Hepatocyte (in vitro differentiated cells): Measurements from ENCODE around the gene MYH7. TPM values are rescaled to one million over a fixed set of nuclear protein-coding genes. Genes with fewer than 3 reads are reported as not detected.

ENCODE experiments used
- DNase-seq: peaks from one replicate; pipeline ENCODE4 v3.0.0-alpha.2; 2016; ENCODE audit warnings: low spot score
- H2AFZ ChIP-seq: fragments of 200-600 bp; sonication (generic); 2 replicates; pipeline ENCODE4 v1.6.0; 2016; ENCODE audit warnings: antibody characterized with exemption, mild to moderate bottlenecking
- H3K27ac ChIP-seq: fragments of 200-600 bp; sonication (generic); 2 replicates; pipeline ENCODE4 v1.5.1; 2016; ENCODE audit warnings: mild to moderate bottlenecking
- H3K27me3 ChIP-seq: fragments of 200-600 bp; sonication (generic); 2 replicates; pipeline ENCODE4 v1.6.1; 2016
- H3K36me3 ChIP-seq: fragments of 200-600 bp; sonication (generic); replicated peaks from 2 replicates; pipeline ENCODE4 v1.5.1; 2016; ENCODE audit warnings: low read depth; ENCODE audit not compliant: insufficient read depth
- H3K4me1 ChIP-seq: fragments of 200-600 bp; sonication (generic); 2 replicates; pipeline ENCODE4 v1.5.1; 2016; ENCODE audit warnings: mild to moderate bottlenecking, moderate library complexity; ENCODE audit not compliant: insufficient read depth
- H3K4me2 ChIP-seq: fragments of 200-600 bp; sonication (generic); 2 replicates; pipeline ENCODE4 v1.6.0; 2016
- H3K4me3 ChIP-seq: fragments of 200-600 bp; sonication (generic); 2 replicates; pipeline ENCODE4 v1.5.1; 2016; ENCODE audit warnings: mild to moderate bottlenecking
- H3K79me2 ChIP-seq: fragments of 200-600 bp; sonication (generic); 2 replicates; pipeline ENCODE4 v1.6.0; 2017; ENCODE audit warnings: mild to moderate bottlenecking
- H3K9me2 ChIP-seq: fragments of 200-600 bp; sonication (generic); replicated peaks from 2 replicates; pipeline ENCODE4 v1.6.0; 2017; ENCODE audit warnings: mild to moderate bottlenecking; ENCODE audit not compliant: insufficient read depth
- H3K9me3 ChIP-seq: fragments of 200-600 bp; sonication (generic); 2 replicates; pipeline ENCODE4 v1.5.1; 2016; ENCODE audit warnings: low read depth, mild to moderate bottlenecking
- H4K20me1 ChIP-seq: fragments of 200-600 bp; sonication (generic); 2 replicates; pipeline ENCODE4 v1.6.0; 2016; ENCODE audit warnings: mild to moderate bottlenecking; ENCODE audit not compliant: insufficient read depth, poor library complexity, severe bottlenecking
- CTCF ChIP-seq: fragments of 200-600 bp; sonication (generic); IDR thresholded peaks from 2 replicates; pipeline ENCODE4 v1.5.1; 2016; ENCODE audit warnings: antibody characterized with exemption, mild to moderate bottlenecking; ENCODE audit not compliant: poor library complexity
- EZH2 ChIP-seq: fragments of 200-600 bp; sonication (generic); IDR thresholded peaks from 2 replicates; pipeline ENCODE4 v1.6.1; 2016; ENCODE audit warnings: antibody characterized with exemption, mild to moderate bottlenecking, borderline replicate concordance
- EZH2phosphoT487 ChIP-seq: fragments of 200-600 bp; sonication (generic); IDR thresholded peaks from one replicate; pipeline ENCODE4 v1.6.1; 2018; ENCODE audit warnings: antibody characterized with exemption, mild to moderate bottlenecking, low read depth, moderate library complexity; ENCODE audit not compliant: unreplicated experiment, severe bottlenecking
- WGBS: methylation state at CpG from one replicate; pipeline ENCODE4 v1.1.6; 2016; ENCODE audit warnings: low lambda C conversion rate; ENCODE audit errors: missing lambda C conversion rate; 5-methylcytosine and 5-hydroxymethylcytosine counted together
- microRNA counts: library from miRNA; unstranded; fragments of <30 nt; microRNA quantifications from one replicate; lab custom pipeline; 2017
- microRNA-seq: library from miRNA; unstranded; fragments of <30 nt; microRNA quantifications from one replicate; pipeline ENCODE4, GENCODE V29; 2017
- polyA plus RNA-seq: library from polyadenylated mRNA; unstranded; fragments of >200 nt; fragmentation: Nextera tagmentation; extraction: Ambion mirVana; gene quantifications from 2 replicates; pipeline ENCODE4 v1.2.1, GENCODE V29; 2016
- small RNA-seq: library from RNA; depleted of rRNA; stranded (forward); fragments of <200 nt; gene quantifications from one replicate; pipeline ENCODE3, GENCODE V24; 2014
- total RNA-seq: library from RNA; depleted of rRNA; stranded (reverse); fragments of >200 nt; gene quantifications from 2 replicates; pipeline ENCODE4 v1.2.3, GENCODE V29; 2014

The MYH7 gene
- total and polyA plus RNA-seq, 2 experiments from 2014 or later, result not detected

- Histone ChIP-seq H4K20me1 (peaks cover 14% of the 10 kb centered on the region), H3K4me1 (peaks cover 14% of the 10 kb centered on the region), H3K27me3 (no peaks in the 10 kb centered on the region), H2AFZ (peak within 1 kb of the TSS; percentile 80), H3K4me2 (peak within 1 kb of the TSS; percentile 96), H3K79me2 (peaks cover 45% of the 10 kb centered on the region), H3K9me3 (no peaks in the 10 kb centered on the region), H3K36me3 (no peaks in the 10 kb centered on the region), H3K9me2 (no peaks in the 10 kb centered on the region), H3K27ac (peak within 1 kb of the TSS; percentile 99), H3K4me3 (peak within 1 kb of the TSS; percentile 61)
- 3% methylated on average over 57 of the region's 74 CpGs for WGBS
- no peak for TF ChIP-seq EZH2phosphoT487
- TF ChIP-seq EZH2, result no peak
- TF ChIP-seq CTCF, result no peak
- DNase-seq, result peak; percentile 58
Observed at GRCh38 chr14:23365036-23365731, 70.3 kb downstream of the MYH7 start, which contains the start of gene EFS. Gene EFS, minus strand, starts transcription at chr14:23365172. Its CDS starts 147 bp downstream, at chr14:23365025.

- no peaks in the 10 kb centered on the region for H3K27me3 ChIP-seq
- peaks cover 45% of the 10 kb centered on the region for H3K79me2 ChIP-seq
- peaks cover 14% of the 10 kb centered on the region for H4K20me1 ChIP-seq
- TF ChIP-seq EZH2phosphoT487, result no peak
- H3K4me3 ChIP-seq, result peak overlapping the region; percentile 61
- peaks cover 14% of the 10 kb centered on the region for H3K4me1 ChIP-seq
- no peaks in the 10 kb centered on the region for H3K9me2 ChIP-seq
- no peaks in the 10 kb centered on the region for H3K36me3 ChIP-seq
- DNase-seq, result peak; percentile 42
- no peaks in the 10 kb centered on the region for H3K9me3 ChIP-seq
- 15% methylated on average over 18 of the region's 21 CpGs for WGBS
- H3K27ac ChIP-seq, result peak overlapping the region; percentile 99
- H3K4me2 ChIP-seq, result peak overlapping the region; percentile 96
- peak overlapping the region; percentile 80 for H2AFZ ChIP-seq
Observed at GRCh38 chr14:23364164-23365035, 71.1 kb downstream of the MYH7 start.

MicroRNAs within 50 kb of the gene (microRNA counts, 767-probe panel; counts per million panel counts)
- not detected for microRNA hsa-miR-208a (lab: Ali Mortazavi, UCI)
- microRNA hsa-miR-208b (lab: Ali Mortazavi, UCI), result not detected

Small RNAs within 50 kb of the gene (microRNA-seq; reads per million reads assigned to microRNA genes)
- gene MIR208A (2.2 reads per million), gene MIR208B (not detected)

Small RNAs within 50 kb of the gene (small RNA-seq; reads per million reads assigned to genes)
- gene MIR208A, result not detected
- 0.16 reads per million for gene MIR208B

Other genes starting within 250 kb of the MYH7 start
- gene RNF212B, start 197.7 kb downstream of the MYH7 start, total RNA-seq, result 0.17 and 1.2 TPM in 2 replicates
- 1.2 TPM in 1 of 2 replicates, not detected in the other for gene RNF212B, start 197.7 kb downstream of the MYH7 start, polyA plus RNA-seq
- 8.2 and 9.4 TPM in 2 replicates for gene HOMEZ, start 149.5 kb downstream of the MYH7 start, total RNA-seq
- gene HOMEZ, start 149.5 kb downstream of the MYH7 start, polyA plus RNA-seq, result 6.3 and 11.2 TPM in 2 replicates
- gene PPP1R3E, start 132.8 kb downstream of the MYH7 start, total RNA-seq, result 3.9 and 6.1 TPM in 2 replicates
- 4.6 and 4.8 TPM in 2 replicates for gene PPP1R3E, start 132.8 kb downstream of the MYH7 start, polyA plus RNA-seq
- 20.8 and 26.4 TPM in 2 replicates for gene BCL2L2, start 128.8 kb downstream of the MYH7 start, total RNA-seq
- gene BCL2L2, start 128.8 kb downstream of the MYH7 start, polyA plus RNA-seq, result 4.3 and 6.5 TPM in 2 replicates
- 94.1 and 116 TPM in 2 replicates for gene PABPN1, start 114.2 kb downstream of the MYH7 start, total RNA-seq
- 213 and 245 TPM in 2 replicates for gene PABPN1, start 114.2 kb downstream of the MYH7 start, polyA plus RNA-seq
- gene SLC22A17, start 82.8 kb downstream of the MYH7 start, total RNA-seq, result 31.9 and 44.4 TPM in 2 replicates
- gene SLC22A17, start 82.8 kb downstream of the MYH7 start, polyA plus RNA-seq, result 62.9 and 79.2 TPM in 2 replicates
- gene EFS, start 70.5 kb downstream of the MYH7 start, total RNA-seq, result 9.7 and 10.2 TPM in 2 replicates
- 21.5 and 21.9 TPM in 2 replicates for gene EFS, start 70.5 kb downstream of the MYH7 start, polyA plus RNA-seq
- gene IL25, start 62.9 kb downstream of the MYH7 start, total RNA-seq, result not detected in 2 replicates
- gene IL25, start 62.9 kb downstream of the MYH7 start, polyA plus RNA-seq, result not detected in 2 replicates
- not detected in 2 replicates for gene CMTM5, start 58.6 kb downstream of the MYH7 start, total RNA-seq
- gene CMTM5, start 58.6 kb downstream of the MYH7 start, polyA plus RNA-seq, result 0.23 and 0.28 TPM in 2 replicates
- not detected in 2 replicates for gene MYH6, start 27.4 kb downstream of the MYH7 start, total RNA-seq
- 0.44 and 0.97 TPM in 2 replicates for gene MYH6, start 27.4 kb downstream of the MYH7 start, polyA plus RNA-seq
- gene NGDN, start 34.0 kb upstream of the MYH7 start, total RNA-seq, result 39.5 and 47.6 TPM in 2 replicates
- gene NGDN, start 34.0 kb upstream of the MYH7 start, polyA plus RNA-seq, result 47.2 and 51.3 TPM in 2 replicates
- gene ZFHX2, start 116.1 kb upstream of the MYH7 start, total RNA-seq, result 0.28 and 1.4 TPM in 2 replicates
- gene ZFHX2, start 116.1 kb upstream of the MYH7 start, polyA plus RNA-seq, result 1.5 and 2.2 TPM in 2 replicates
- 13.5 and 20.4 TPM in 2 replicates for gene THTPA, start 120.6 kb upstream of the MYH7 start, total RNA-seq
- 14.2 and 15.5 TPM in 2 replicates for gene THTPA, start 120.6 kb upstream of the MYH7 start, polyA plus RNA-seq
- 87.5 and 114 TPM in 2 replicates for gene AP1G2, start 132.1 kb upstream of the MYH7 start, total RNA-seq
- gene AP1G2, start 132.1 kb upstream of the MYH7 start, polyA plus RNA-seq, result 191 and 282 TPM in 2 replicates
- 2.3 and 2.7 TPM in 2 replicates for gene JPH4, start 143.1 kb upstream of the MYH7 start, total RNA-seq
- 1.7 and 2.7 TPM in 2 replicates for gene JPH4, start 143.1 kb upstream of the MYH7 start, polyA plus RNA-seq
- gene DHRS2, start 200.7 kb upstream of the MYH7 start, total RNA-seq, result 10.4 and 13.2 TPM in 2 replicates
- 14.2 and 15.1 TPM in 2 replicates for gene DHRS2, start 200.7 kb upstream of the MYH7 start, polyA plus RNA-seq